Parathyroid adenoma (tissue), 2 donors: ENCODE measurements around the gene CAND2.
"Not testable (repeated sequence)": the region's sequence is repeated elsewhere in the genome, so short reads cannot be mapped to it uniquely, and the experiment has no call there.

Experiments
- H2AFZ ChIP-seq: fragments of 300-600 bp; sonication (generic); one replicate; pipeline ENCODE4 v1.7.0; 2017; ENCODE audit warnings: antibody characterized with exemption, mild to moderate bottlenecking
- H3K27ac ChIP-seq: fragments of 300-600 bp; sonication (generic); one replicate; pipeline ENCODE4 v1.7.0; 2017
- H3K27me3 ChIP-seq: fragments of 300-600 bp; sonication (generic); one replicate; pipeline ENCODE4 v1.7.0; 2017; ENCODE audit warnings: low read length; ENCODE audit not compliant: control insufficient read depth, insufficient read depth
- H3K36me3 ChIP-seq: fragments of 300-600 bp; sonication (generic); one replicate; pipeline ENCODE4 v1.7.0; 2017; ENCODE audit warnings: low read length; ENCODE audit not compliant: control insufficient read depth, insufficient read depth
- H3K4me1 ChIP-seq: fragments of 300-600 bp; sonication (generic); one replicate; pipeline ENCODE4 v1.7.0; 2017; ENCODE audit warnings: control low read depth
- H3K4me2 ChIP-seq: fragments of 300-600 bp; sonication (generic); one replicate; pipeline ENCODE4 v1.7.0; 2017; ENCODE audit warnings: low read length
- H3K4me3 ChIP-seq: fragments of 300-600 bp; sonication (generic); one replicate; pipeline ENCODE4 v1.7.0; 2017; ENCODE audit warnings: low read depth, low read length
- H3K79me2 ChIP-seq: fragments of 300-600 bp; sonication (generic); one replicate; pipeline ENCODE4 v1.7.0; 2017; ENCODE audit warnings: control low read depth
- H3K9ac ChIP-seq: fragments of 300-600 bp; sonication (generic); one replicate; pipeline ENCODE4 v1.7.0; 2017; ENCODE audit warnings: mild to moderate bottlenecking
- H3K9me3 ChIP-seq: fragments of 300-600 bp; sonication (generic); one replicate; pipeline ENCODE4 v1.7.0; 2017; ENCODE audit warnings: low read length; ENCODE audit not compliant: control insufficient read depth
- CTCF ChIP-seq: fragments of 300-600 bp; sonication (generic); IDR thresholded peaks from one replicate; pipeline ENCODE4 v1.7.0; 2017; ENCODE audit warnings: antibody characterized with exemption, mild to moderate bottlenecking
- donor health status: primary hyperparathyroidism.

CAND2 gene

GRCh38 chr3:12838179-12838965, 41.9 kb downstream of the CAND2 start:
- H3K27ac ChIP-seq: no peak overlapping the region
- no peaks in the 10 kb centered on the region for H3K9me3 ChIP-seq
- no peaks in the 10 kb centered on the region for H3K36me3 ChIP-seq
- peaks cover 20% of the 10 kb centered on the region for H3K4me1 ChIP-seq
- no peak overlapping the region for H3K9ac ChIP-seq
- H3K79me2 ChIP-seq: peaks cover 27% of the 10 kb centered on the region
- TF ChIP-seq CTCF: no peak
- H3K4me3 ChIP-seq: no peak overlapping the region
- no peak overlapping the region for H2AFZ ChIP-seq
- no peak overlapping the region for H3K4me2 ChIP-seq
- no peaks in the 10 kb centered on the region for H3K27me3 ChIP-seq

DNA sequence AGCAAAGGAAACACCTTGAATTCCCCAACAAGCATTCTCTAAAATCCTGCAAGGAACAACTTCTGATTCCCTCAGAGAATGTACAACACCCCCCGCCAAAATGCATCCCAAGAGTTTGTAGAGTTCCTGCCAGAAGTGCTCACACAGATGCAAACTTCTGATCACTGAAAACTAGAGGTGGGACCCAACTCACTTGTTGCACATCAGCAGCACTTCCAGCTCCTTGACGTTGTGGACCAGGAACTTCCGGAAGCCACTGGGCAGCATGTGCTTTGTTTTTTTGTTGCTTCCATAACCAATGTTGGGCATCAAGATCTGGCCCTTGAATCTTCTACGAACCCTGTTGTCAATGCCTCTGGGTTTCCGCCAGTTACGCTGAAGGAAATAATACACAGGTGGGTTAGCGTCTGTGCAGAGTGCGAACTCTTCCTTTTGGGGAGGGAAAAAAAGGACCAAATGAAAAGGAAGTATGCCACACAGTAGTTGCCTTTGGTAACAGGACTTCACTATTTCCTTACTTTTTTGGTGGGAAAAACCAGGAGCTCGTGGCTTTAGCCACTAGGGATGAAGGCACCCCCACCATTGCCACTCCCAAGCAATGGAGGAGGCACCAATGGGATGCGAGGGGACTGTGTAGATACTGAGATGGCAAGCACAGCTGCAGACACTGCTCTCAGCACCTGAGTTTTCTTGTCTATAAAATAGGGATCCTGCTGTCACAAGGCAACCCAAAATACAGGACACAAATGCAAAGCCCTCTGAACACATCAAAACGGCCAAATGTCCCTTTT, 42.9 kb downstream of the CAND2 start:
- no peak for TF ChIP-seq CTCF
- no peaks in the 10 kb centered on the region for H3K27me3 ChIP-seq
- H2AFZ ChIP-seq: no peak overlapping the region
- no peak overlapping the region for H3K27ac ChIP-seq
- no peak overlapping the region for H3K9ac ChIP-seq
- H3K4me2 ChIP-seq: peak overlapping the region; percentile 89
- no peak overlapping the region for H3K4me3 ChIP-seq
- no peaks in the 10 kb centered on the region for H3K36me3 ChIP-seq
- peaks cover 27% of the 10 kb centered on the region for H3K79me2 ChIP-seq
- no peaks in the 10 kb centered on the region for H3K9me3 ChIP-seq
- H3K4me1 ChIP-seq: peaks cover 20% of the 10 kb centered on the region

GRCh38 chr3:12840148-12840547, 43.7 kb downstream of the CAND2 start:
- not testable (repeated sequence) for H3K9me3 ChIP-seq, H2AFZ ChIP-seq, H3K9ac ChIP-seq, H3K36me3 ChIP-seq, H3K27me3 ChIP-seq
- H3K79me2 ChIP-seq: peaks cover 27% of the 10 kb centered on the region
- peak overlapping the region; percentile 98 for H3K27ac ChIP-seq
- H3K4me3 ChIP-seq: peak overlapping the region; percentile 65
- H3K4me2 ChIP-seq: peak overlapping the region; percentile 89
- peaks cover 20% of the 10 kb centered on the region for H3K4me1 ChIP-seq

GRCh38 chr3:12840591-12841148, 44.2 kb downstream of the CAND2 start:
- Histone ChIP-seq H3K4me3 (peak overlapping the region; percentile 65), H3K9ac (peak overlapping the region; percentile 10), H3K36me3 (no peaks in the 10 kb centered on the region), H2AFZ (peak overlapping the region; percentile 98), H3K27ac (peak overlapping the region; percentile 98), H3K4me1 (peaks cover 20% of the 10 kb centered on the region), H3K4me2 (peak overlapping the region; percentile 89), H3K27me3 (no peaks in the 10 kb centered on the region), H3K9me3 (no peaks in the 10 kb centered on the region), H3K79me2 (peaks cover 27% of the 10 kb centered on the region)
- TF ChIP-seq CTCF: no peak
